COR-L47 (cell line): Measurements from ENCODE around the gene INPP5F.
"Not testable (repeated sequence)": the region's sequence is repeated elsewhere in the genome, so short reads cannot be mapped to it uniquely, and the experiment has no call there.

ENCODE experiments used
- DNase-seq: peaks from one replicate; lab custom pipeline; 2025; lab: John Stamatoyannopoulos, UW

Gene INPP5F

DNA sequence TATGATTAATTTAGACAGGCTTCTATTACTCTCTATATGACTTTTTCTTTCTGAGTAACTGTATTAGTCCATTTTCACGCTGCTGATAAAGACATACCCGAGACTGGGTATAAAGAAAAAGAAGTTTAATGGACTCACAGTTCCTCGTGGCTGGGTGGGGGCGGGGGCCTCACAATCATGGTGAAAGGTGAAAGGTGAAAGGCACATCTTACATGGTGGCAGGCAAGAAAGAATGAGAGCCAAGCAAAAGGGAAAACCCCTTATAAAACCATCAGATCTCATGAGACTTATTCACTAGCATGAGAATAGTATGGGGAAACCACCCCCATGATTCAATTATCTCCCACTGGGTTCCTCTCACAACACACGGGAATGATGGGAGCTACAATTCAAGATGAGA, 18.5 kb upstream of the INPP5F start:
- not testable (repeated sequence) for DNase-seq

- not testable (repeated sequence) for DNase-seq
These were observed 14.9 kb upstream of the INPP5F start for GRCh38 chr10:119710935-119711334.

DNA sequence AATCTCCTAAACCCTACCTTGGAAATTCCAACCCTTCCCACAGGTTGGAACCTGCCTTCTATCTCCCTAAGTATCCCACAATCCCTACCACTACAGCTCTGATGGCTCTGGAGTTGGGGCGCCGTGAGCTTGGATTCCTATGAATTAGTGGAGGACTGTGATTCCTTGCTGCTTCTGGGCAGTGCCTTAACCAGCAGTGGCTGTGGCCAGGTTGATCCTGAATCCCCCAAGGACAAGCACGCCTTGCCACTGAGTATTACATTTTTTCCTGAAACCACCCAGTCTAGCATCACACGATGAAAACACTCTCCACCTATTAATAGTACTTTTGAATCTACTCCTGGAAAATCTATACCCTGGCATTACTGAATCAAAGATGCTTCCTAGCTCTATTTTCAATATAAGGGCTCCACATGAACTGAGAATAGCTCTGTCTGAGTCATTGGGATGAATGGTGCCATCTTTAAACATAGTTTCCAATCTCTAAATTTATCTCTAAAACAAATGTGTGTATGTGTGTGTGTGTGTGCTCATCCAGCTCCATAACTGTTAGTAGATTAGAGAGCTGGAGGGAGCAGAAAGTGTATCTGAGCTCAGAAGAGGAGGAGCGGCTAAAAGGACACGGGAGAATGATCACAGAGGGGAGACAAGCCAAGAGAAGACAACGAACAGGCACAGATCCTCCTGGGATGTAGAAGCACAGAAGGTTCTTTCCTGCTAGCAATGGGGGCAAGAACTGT, 11.9 kb upstream of the INPP5F start:
- DNase-seq, result no peak

GRCh38 chr10:119714484-119714816, 11.4 kb upstream of the INPP5F start:
- no peak for DNase-seq

DNA sequence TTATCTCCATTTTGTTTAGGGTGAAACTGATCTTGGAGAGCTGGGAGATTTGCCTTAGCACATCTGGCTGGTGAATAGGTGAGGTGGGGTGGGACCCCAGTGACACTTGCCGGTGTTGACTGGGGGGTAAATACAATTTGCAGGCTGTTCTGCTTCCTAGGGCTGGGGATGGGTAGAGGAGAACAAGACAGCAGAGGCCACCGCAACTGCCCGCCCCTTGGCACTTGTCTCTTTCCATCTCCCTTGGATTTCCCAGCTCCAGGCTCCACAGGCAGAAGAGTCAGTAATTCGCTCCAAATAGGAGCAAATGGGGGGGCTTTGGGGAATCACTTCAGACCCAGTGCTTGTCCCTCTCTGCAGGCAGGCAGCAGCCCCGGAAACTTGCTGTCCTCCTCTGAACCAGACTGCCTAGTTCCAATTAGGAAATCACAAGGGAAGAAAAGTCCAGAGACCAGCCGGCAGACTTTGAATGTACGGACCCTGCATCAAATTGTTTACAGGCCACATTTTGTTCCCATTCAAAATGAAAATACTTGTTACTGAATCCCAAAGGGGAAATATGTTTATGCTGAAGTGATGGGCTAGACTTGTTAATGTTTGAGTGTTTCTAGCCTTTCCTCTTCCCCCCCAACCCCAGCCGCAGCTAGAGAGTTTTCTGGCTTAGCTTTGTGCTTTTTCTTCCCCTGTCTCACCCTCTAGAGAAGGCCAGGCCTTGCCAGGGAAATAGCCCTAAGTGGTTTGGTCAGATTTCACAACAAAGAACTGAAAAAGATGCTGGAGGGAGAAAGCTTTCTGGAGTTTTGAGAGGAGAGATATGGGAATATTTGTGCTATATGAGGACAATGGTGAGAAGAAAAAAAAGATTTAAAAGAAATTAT, 10.0 kb upstream of the INPP5F start:
- DNase-seq, result no peak

GRCh38 chr10:119723161-119723560, 2.7 kb upstream of the INPP5F start:
- no peak for DNase-seq

DNA sequence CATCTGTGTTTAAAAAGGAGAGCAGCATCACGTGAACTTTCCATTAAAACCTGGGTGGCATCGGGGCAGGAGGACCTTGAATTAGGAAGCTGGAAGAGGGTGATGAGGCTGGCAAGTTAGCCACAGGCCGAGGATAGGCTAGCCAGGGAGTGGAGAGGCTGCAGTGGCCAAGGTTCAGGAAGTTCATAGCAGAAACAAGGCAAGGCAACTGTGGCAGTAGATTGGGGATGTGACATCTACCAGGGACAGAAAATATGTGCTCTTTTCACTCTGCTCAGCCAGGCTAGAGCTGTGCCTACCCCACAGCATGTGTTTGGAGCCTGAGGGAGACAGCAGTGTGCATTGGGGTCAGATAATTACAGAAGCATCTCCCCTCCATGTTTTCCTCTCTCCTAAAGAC, 2.2 kb upstream of the INPP5F start:
- no peak for DNase-seq

GRCh38 chr10:119724593-119725516, 995 bp upstream of the INPP5F start:
- no peak for DNase-seq

DNA sequence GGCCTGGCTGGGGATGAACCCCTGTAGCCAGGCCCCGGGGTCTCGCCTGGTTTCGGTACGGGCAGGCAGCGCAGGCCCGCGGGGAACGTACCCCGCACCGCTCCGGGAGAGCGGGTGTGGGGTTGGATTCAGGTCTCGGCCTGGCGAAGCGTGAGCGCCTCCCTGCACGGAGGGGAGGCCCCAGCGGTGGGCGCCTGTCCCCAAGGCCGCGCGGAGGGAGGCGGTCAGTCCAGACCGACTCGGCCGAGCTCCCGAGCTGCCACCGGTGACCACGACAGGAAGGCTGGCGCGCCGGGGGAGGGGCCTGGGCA, 378 bp upstream of the INPP5F start:
- DNase-seq, result no peak

DNA sequence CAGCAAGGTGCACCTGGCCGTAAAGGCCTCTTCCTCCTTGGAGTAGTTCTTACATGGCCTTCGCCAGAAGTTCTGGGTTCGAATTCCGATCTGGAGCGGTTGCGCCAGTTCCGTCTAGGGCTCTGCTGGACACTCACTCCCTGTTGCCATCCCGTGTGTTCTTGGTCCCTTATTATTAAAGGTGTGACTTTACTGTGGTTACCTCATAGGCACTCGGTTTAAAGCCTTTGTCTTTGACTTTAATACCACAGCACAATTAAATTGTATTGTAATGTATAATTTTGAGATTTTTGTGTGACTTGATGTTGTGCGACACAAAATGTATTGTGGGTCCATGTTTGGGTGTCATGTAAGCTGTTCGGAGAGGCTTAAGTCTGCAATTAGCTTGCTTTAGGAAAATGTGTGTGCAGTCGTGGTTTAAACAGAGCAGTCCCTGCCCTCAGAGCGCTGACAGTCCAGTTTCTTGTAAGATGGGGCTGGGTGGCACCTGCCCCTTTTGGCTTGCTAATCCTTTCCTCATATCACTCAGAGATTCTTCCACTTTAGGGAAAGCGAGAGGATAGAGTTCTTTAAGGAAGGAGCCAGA, 919 bp downstream of the INPP5F start:
- DNase-seq, result no peak

- no peak for DNase-seq
These were observed 2.4 kb downstream of the INPP5F start for GRCh38 chr10:119728172-119728800.

DNA sequence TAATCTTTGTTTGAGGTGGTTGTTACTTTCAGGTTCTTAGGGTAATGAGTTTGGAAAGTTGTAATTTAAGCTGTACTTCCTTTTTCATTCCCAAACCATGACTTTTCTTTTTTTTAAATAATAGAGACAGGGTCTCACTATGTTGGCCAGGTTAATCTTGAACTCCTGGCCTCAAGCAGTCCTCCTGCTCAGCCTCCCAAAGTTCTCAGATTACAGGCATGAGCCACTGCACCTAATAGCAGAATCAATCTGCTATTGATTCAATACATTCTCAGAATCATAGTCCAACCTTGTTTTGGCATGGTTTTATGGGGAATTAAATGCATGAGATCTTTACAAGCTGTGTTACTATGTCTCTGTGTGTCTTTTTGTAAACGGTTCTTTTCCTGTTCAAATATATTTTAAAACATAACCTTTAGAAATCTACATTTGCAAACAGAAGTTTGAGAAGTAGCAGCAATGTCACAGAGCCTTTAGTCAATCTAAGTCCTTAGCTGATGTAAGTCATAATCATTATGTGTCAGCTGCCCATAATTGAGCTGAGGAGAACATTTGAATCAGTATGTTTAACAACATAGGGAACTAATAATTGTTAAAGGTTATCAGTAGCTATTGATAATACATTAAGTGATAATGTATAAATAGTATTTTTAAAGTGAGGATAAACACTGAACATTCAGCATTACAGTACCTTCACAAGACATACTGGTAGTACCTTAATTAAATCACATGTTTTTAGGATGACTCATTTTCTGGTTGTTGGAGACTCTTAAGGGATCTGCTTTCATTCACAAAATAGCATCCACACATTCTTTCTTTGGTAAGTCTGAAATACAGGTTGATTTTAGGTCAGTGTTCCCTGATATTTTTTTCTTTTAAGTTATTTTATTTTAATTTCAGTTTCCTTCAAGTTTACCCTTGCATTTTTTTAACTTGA, 8.8 kb downstream of the INPP5F start:
- no peak for DNase-seq

DNA sequence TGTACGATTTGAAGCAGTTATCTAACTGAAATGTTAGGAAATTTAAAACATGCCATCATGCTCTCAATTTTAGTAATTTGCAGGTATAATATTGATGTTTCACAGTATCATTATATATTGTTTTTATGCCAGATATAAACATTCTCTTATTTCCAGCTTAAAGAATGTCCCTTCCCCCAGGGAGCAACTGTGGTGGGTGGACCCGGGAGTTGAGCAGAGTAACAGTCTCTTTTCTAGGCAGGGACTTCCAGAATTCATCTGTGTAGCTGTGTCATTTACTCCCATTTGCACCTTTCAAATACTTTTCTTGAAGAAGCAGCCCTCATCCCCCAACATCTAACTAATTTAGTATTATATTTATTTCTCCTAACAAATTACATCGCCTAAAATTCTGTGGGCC, 9.6 kb downstream of the INPP5F start:
- no peak for DNase-seq

DNA sequence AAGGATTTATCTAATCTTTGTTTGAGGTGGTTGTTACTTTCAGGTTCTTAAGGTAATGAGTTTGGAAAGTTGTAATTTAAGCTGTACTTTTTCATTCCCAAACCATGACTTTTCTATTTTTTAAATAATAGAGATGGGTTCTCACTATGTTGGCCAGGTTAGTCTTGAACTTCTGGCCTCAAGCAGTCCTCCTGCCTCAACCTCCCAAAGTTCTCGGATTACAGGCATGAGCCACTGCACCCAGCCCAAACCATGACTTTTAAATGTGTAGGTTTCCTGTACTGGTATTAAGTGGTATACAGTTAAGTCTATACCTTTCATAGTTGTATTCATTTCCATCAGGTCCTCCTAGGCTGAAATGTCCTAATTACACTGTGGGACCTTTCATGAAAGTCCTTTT, 10.4 kb downstream of the INPP5F start:
- DNase-seq, result no peak

DNA sequence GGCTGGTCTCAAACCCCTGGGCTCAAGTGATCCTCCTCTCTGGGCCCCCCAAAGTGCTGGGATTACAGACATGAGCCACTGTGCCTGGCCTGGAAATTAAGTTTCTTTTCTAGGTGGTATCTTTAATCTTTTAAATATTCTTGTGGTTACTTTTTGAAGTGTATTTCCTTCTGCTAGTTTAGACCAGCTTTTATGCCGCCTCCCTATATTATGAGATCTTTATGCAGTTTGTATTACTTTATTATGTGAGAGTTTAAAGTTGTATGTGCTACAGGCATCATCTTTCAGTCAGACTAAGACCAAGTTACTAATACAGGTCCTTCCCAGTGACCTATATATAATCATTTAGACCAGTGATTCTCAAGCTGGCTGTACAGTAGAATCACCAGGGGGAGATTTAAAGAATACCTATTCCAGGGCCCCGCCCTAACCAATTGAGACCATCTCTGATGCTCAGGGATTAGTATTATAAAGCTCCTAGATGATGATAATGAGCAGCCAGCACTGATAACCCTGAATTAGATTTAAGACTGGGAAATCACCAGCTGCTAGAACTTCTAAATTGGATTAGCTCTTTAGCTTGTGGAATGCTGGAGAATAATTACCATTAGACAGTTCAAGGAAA, 11.3 kb downstream of the INPP5F start:
- DNase-seq, result no peak

- DNase-seq, result no peak
These were observed 12.0 kb downstream of the INPP5F start for GRCh38 chr10:119737823-119738222.

GRCh38 chr10:119738962-119739361, 13.1 kb downstream of the INPP5F start:
- DNase-seq, result no peak

DNA sequence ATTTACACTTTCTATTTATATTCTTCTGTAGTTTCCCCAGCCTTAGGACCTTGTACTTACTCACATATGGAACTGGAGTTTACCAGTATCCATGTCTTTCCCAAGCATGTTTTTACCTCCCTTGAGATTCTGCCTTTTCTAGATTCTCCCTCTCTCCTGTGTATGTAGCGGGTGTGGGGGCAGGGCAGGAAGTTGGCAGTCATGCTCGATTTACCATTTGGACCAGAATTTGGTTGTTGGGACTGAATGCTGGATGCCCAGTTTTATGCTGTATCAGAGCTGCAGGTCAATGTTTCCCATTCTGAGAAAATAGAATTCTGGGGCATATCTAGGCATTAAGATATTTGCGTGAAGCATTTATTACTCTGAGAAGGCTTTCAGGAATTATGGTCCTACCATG, 14.2 kb downstream of the INPP5F start:
- no peak for DNase-seq

GRCh38 chr10:119742947-119743648, 17.2 kb downstream of the INPP5F start:
- no peak for DNase-seq

GRCh38 chr10:119747940-119748339, 22.1 kb downstream of the INPP5F start:
- no peak for DNase-seq
